Endodermal cell (in vitro differentiated cells): ENCODE results near the gene ZBTB16. TPM values are rescaled to one million over a fixed set of nuclear protein-coding genes. Genes with fewer than 3 reads are reported as not detected.
"Not testable (repeated sequence)": the region's sequence is repeated elsewhere in the genome, so short reads cannot be mapped to it uniquely, and the experiment has no call there.

ENCODE experiments used
- DNase-seq: peaks from one replicate; pipeline ENCODE4 v3.0.0-alpha.2; 2017
- H3K27ac ChIP-seq: 2 replicates; pipeline ENCODE4 v1.5.1; 2013; ENCODE audit warnings: mild to moderate bottlenecking, low read depth, low read length, moderate library complexity
- H3K27me3 ChIP-seq: 2 replicates; pipeline ENCODE4 v1.6.1; 2013; ENCODE audit warnings: mild to moderate bottlenecking, low read length, moderate library complexity; ENCODE audit not compliant: insufficient read depth, control insufficient read depth, poor library complexity, severe bottlenecking
- H3K36me3 ChIP-seq: 2 replicates; pipeline ENCODE4 v1.7.0; 2013; ENCODE audit warnings: mild to moderate bottlenecking, low read length, moderate library complexity; ENCODE audit not compliant: control insufficient read depth, insufficient read depth
- H3K4me1 ChIP-seq: one replicate; pipeline ENCODE4 v1.7.0; 2013; ENCODE audit warnings: low read length; ENCODE audit not compliant: control insufficient read depth, insufficient read depth
- H3K4me3 ChIP-seq: 2 replicates; pipeline ENCODE4 v1.5.1; 2013; ENCODE audit warnings: mild to moderate bottlenecking, low read length, moderate library complexity
- H3K9ac ChIP-seq: 2 replicates; pipeline ENCODE4 v1.6.1; 2013; ENCODE audit warnings: mild to moderate bottlenecking, low read length, moderate library complexity; ENCODE audit not compliant: poor library complexity, severe bottlenecking; ENCODE audit errors: extremely low read depth
- H3K9me3 ChIP-seq: 2 replicates; pipeline ENCODE4 v1.6.1; 2013; ENCODE audit warnings: mild to moderate bottlenecking, low read length, moderate library complexity; ENCODE audit not compliant: control insufficient read depth
- H3K27ac Mint-ChIP-seq: 2 replicates; pipeline ENCODE4 v1.8.0; 2020; ENCODE audit warnings: mixed read lengths
- H3K27me3 Mint-ChIP-seq: 2 replicates; pipeline ENCODE4 v1.8.0; 2021; ENCODE audit warnings: mild to moderate bottlenecking, mixed read lengths; ENCODE audit not compliant: insufficient read depth
- H3K36me3 Mint-ChIP-seq: 2 replicates; pipeline ENCODE4 v1.8.0; 2020; ENCODE audit warnings: low read depth, mixed read lengths
- H3K4me1 Mint-ChIP-seq: 2 replicates; pipeline ENCODE4 v1.8.0; 2020; ENCODE audit warnings: mixed read lengths
- H3K4me3 Mint-ChIP-seq: 2 replicates; pipeline ENCODE4 v1.8.0; 2020; ENCODE audit warnings: mild to moderate bottlenecking, moderate library complexity, mixed read lengths
- H3K9me3 Mint-ChIP-seq: 2 replicates; pipeline ENCODE4 v1.8.0; 2020; ENCODE audit warnings: mild to moderate bottlenecking, mixed read lengths
- WGBS, 2 experiments: methylation state at CpG; one replicate each; pipeline versions ENCODE4 v1.1.5 to v1.1.7; 2013; ENCODE audit warnings: missing lambda C conversion rate in 2 of 2, mixed read lengths in 1 of 2; ENCODE audit not compliant: insufficient coverage in 1 of 2, insufficient read length in 1 of 2; 5-methylcytosine and 5-hydroxymethylcytosine counted together
- total RNA-seq, 2 donors: library from RNA; stranded (reverse); fragmentation: NEBNext Ultra II Directional in 1 of 2; extraction: Animal tissue kit (Norgen Biotek cat#: 25700) in 1 of 2; gene quantifications; 2 replicates in 1 of 2; 3 replicates in 1 of 2; pipeline ENCODE4 v1.2.1, GENCODE V29; 2021
- TF ChIP-seq, protein P1 (sequence below): fragments of 200-600 bp; sonication (generic); conservative IDR thresholded peaks from 2 replicates; pipeline ENCODE4 v1.5.0; 2021; ENCODE audit warnings: antibody characterized with exemption, mild to moderate bottlenecking

Gene ZBTB16
- total RNA-seq, 2 donors from 2014 or later = 4.1 to 5.8 TPM

DNA sequence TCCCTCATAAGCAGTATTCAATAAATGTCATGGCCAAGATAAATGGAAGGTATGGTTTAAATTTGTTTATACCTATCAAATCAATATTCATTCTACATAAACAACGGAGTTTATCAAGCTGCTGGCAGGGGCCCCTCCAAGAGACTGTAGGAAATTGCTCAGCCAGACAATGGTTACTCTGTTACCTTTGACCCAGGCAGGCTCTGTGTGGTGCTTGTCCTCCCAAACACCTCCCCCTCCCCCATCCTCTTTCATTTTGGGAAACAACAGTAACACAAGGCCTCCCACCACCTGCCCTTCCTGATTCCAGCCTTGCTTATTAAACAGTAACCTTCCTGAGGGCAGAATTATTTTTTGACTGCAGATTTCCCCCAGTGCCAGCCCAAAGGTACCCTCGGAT lies 10.5 kb upstream of the ZBTB16 start:
- DNase-seq = no peak
- Mint-ChIP-seq H3K27ac (peak overlapping the region; percentile 57), H3K36me3 (no peaks in the 10 kb centered on the region), H3K9me3 (no peaks in the 10 kb centered on the region), H3K27me3 (peaks cover 27% of the 10 kb centered on the region), H3K4me1 (peaks cover 16% of the 10 kb centered on the region), H3K4me3 (no peak overlapping the region)
- Histone ChIP-seq H3K36me3 (no peaks in the 10 kb centered on the region), H3K27ac (no peak overlapping the region), H3K9me3 (no peaks in the 10 kb centered on the region), H3K27me3 (peaks cover 12% of the 10 kb centered on the region), H3K4me3 (peak overlapping the region; percentile 18), H3K9ac (no peak overlapping the region), H3K4me1 (peaks cover 8% of the 10 kb centered on the region)
- TF ChIP-seq, protein P1, sequence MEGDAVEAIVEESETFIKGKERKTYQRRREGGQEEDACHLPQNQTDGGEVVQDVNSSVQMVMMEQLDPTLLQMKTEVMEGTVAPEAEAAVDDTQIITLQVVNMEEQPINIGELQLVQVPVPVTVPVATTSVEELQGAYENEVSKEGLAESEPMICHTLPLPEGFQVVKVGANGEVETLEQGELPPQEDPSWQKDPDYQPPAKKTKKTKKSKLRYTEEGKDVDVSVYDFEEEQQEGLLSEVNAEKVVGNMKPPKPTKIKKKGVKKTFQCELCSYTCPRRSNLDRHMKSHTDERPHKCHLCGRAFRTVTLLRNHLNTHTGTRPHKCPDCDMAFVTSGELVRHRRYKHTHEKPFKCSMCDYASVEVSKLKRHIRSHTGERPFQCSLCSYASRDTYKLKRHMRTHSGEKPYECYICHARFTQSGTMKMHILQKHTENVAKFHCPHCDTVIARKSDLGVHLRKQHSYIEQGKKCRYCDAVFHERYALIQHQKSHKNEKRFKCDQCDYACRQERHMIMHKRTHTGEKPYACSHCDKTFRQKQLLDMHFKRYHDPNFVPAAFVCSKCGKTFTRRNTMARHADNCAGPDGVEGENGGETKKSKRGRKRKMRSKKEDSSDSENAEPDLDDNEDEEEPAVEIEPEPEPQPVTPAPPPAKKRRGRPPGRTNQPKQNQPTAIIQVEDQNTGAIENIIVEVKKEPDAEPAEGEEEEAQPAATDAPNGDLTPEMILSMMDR = no peak
- 73 to 89% methylated on average over 1 to 2 of the region's 2 CpGs for WGBS, 2 experiments

GRCh38 chr11:114049766-114050165 lies 9.7 kb upstream of the ZBTB16 start:
- not testable (repeated sequence) for H3K27ac Mint-ChIP-seq, H3K9me3 ChIP-seq, H3K36me3 Mint-ChIP-seq, H3K9ac ChIP-seq, H3K4me3 ChIP-seq, DNase-seq, H3K27ac ChIP-seq, H3K9me3 Mint-ChIP-seq, H3K36me3 ChIP-seq, H3K4me3 Mint-ChIP-seq, H3K4me1 ChIP-seq
- 93 to 98% methylated on average over 5 to 9 of the region's 9 CpGs for whole genome bisulfite sequencing, 2 experiments
- peaks cover 16% of the 10 kb centered on the region for H3K4me1 Mint-ChIP-seq
- H3K27me3 Mint-ChIP-seq = peaks cover 31% of the 10 kb centered on the region
- H3K27me3 ChIP-seq = peaks cover 19% of the 10 kb centered on the region

DNA sequence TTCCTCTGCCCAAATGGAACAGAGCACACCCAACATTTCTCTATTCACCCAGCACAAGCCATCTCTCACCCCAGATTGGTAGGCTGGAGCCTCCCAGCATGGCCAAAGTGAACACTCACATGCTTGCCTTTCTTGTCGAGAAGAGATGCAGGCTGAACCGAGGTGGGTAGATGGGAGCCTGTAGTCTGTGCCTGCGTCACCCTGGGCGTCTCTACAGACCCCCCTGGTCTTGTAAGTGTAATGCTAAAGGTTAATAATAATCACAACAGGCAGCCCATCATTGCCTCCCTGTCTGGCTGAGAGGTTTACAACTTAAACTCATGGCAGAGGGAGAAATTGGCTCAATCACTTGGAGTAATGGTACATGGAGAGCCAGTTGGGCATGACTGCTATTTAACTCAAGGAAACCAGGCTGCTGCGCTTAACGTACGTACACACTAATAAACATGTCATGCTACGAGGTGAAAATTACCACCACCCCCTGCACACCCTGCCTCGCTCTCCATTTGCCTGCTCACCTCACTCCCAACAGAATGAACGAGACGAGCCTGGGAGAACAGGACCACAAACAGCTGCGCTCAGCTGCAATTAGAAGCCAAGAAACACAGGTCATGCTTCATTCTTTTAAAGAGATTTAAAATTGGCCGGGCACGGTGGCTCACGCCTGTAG lies 9.1 kb upstream of the ZBTB16 start:
- peaks cover 36% of the 10 kb centered on the region for H3K27me3 Mint-ChIP-seq
- H3K9me3 Mint-ChIP-seq = no peaks in the 10 kb centered on the region
- TF ChIP-seq, protein P1 = no peak
- no peaks in the 10 kb centered on the region for H3K9me3 ChIP-seq
- H3K36me3 ChIP-seq = no peaks in the 10 kb centered on the region
- no peak overlapping the region for H3K27ac Mint-ChIP-seq
- peaks cover 16% of the 10 kb centered on the region for H3K4me1 Mint-ChIP-seq
- no peak overlapping the region for H3K4me3 ChIP-seq
- H3K36me3 Mint-ChIP-seq = no peaks in the 10 kb centered on the region
- no peak for DNase-seq
- 78 to 97% methylated on average over 5 to 15 of the region's 15 CpGs for WGBS, 2 experiments
- H3K9ac ChIP-seq = no peak overlapping the region
- peaks cover 8% of the 10 kb centered on the region for H3K4me1 ChIP-seq
- H3K4me3 Mint-ChIP-seq = no peak overlapping the region
- H3K27me3 ChIP-seq = peaks cover 25% of the 10 kb centered on the region
- no peak overlapping the region for H3K27ac ChIP-seq

DNA sequence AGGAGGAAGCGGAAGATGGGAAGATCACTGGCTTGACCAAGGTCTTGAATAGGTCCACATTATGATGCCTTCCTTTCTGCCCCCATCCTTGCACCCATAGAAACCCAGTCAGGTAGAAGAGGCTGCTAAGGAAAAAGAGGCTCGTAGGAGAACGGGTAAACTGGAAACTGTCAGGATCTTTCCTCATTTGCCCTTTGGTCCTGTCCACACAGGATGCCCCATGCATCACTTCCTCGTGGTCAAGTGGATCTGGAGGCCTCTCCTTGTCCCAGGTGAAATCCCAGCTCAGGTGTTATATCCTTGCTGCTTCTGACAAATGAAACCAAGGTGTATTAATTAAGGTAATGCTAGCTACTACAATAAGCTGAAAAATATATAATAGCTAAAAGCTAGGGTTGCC lies 8.0 kb upstream of the ZBTB16 start:
- Histone ChIP-seq H3K27me3 (peaks cover 37% of the 10 kb centered on the region), H3K27ac (no peak overlapping the region), H3K4me3 (no peak overlapping the region), H3K9ac (no peak overlapping the region), H3K36me3 (no peaks in the 10 kb centered on the region), H3K9me3 (no peaks in the 10 kb centered on the region), H3K4me1 (peaks cover 8% of the 10 kb centered on the region)
- no peaks in the 10 kb centered on the region for H3K9me3 Mint-ChIP-seq
- WGBS, 2 experiments = 95 to 100% methylated on average over 3 to 4 of the region's 4 CpGs
- no peak for DNase-seq
- H3K4me1 Mint-ChIP-seq = peaks cover 18% of the 10 kb centered on the region
- TF ChIP-seq, protein P1 = no peak
- no peak overlapping the region for H3K4me3 Mint-ChIP-seq
- H3K27ac Mint-ChIP-seq = no peak overlapping the region
- no peaks in the 10 kb centered on the region for H3K36me3 Mint-ChIP-seq
- peaks cover 42% of the 10 kb centered on the region for H3K27me3 Mint-ChIP-seq
